D721Med (cell line): ENCODE measurements around the gene PRKAR1B.

Experiments used
- DNase-seq: peaks from one replicate; pipeline ENCODE4 v3.0.0; 2011; ENCODE audit warnings: low spot score; ENCODE audit not compliant: insufficient read length
- FAIRE-seq: peaks from 2 replicates; lab custom pipeline; 2011; peaks lifted over from hg19 to GRCh38; lab: Jason Lieb, UNC
- CTCF ChIP-seq: IDR thresholded peaks from 2 replicates; pipeline ENCODE4 v1.5.1; 2012; ENCODE audit warnings: mild to moderate bottlenecking, control low read depth; ENCODE audit not compliant: insufficient read depth; ENCODE audit errors: missing control alignments

The PRKAR1B gene

DNA sequence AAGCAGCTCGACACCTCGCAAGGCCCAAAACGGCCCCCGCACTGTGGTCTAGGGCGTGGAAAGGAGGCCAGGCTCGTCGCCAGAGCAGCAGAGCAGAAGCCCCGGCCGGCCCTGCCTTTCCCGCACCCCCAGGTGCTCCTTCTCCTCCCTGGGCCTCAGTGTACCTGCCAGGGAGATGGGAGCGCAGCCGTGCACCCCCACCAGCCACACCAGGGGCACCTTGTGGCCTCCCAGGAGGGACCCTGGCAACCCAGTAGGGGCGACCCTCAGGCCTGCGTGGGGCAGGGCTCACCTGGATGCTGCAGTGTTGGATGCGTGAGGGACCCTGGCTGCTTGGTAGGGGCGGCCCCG lies 217.0 kb downstream of the PRKAR1B start:
- TF ChIP-seq CTCF, result no peak
- DNase-seq (no peak), FAIRE-seq (no peak)

- no peak for TF ChIP-seq CTCF
- no peak for DNase-seq
- no peak for FAIRE-seq
Measured at GRCh38 chr7:509426-510130, 217.5 kb downstream of the PRKAR1B start.

- FAIRE-seq (no peak), DNase-seq (no peak)
- no peak for TF ChIP-seq CTCF
Measured at GRCh38 chr7:508461-509170, 218.5 kb downstream of the PRKAR1B start.

- DNase-seq (no peak), FAIRE-seq (no peak)
- no peak for TF ChIP-seq CTCF
Measured at GRCh38 chr7:507623-508300, 219.3 kb downstream of the PRKAR1B start.

GRCh38 chr7:506921-507622 lies 220.0 kb downstream of the PRKAR1B start:
- no peak for TF ChIP-seq CTCF
- DNase-seq (no peak), FAIRE-seq (no peak)

- TF ChIP-seq CTCF, result no peak
- FAIRE-seq (no peak), DNase-seq (no peak)
Measured at GRCh38 chr7:506391-506831, 220.7 kb downstream of the PRKAR1B start.
